ENCODE results near the gene GMFB. TPM values are rescaled to one million over a fixed set of nuclear protein-coding genes. Genes with fewer than 3 reads are reported as not detected.

GMFB gene
- total and polyA plus RNA-seq, 10 of the 15 experiments (the other 5 are each of a cell fraction or from before 2014, with no cell fraction given): 29.3 to 71.0 (median 50.8) TPM

GRCh38 chr14:54440476-54440872 lies 48.3 kb downstream of the GMFB start:
- WGBS (ENCODE audit: insufficient coverage, insufficient replicate concordance, low lambda C conversion rate, missing lambda C conversion rate): under 1% methylated on average over 5 of the region's 5 CpGs
- no peak for FAIRE-seq
- BruUV-seq (replicated peaks): no TSS peak

GRCh38 chr14:54440037-54440436 lies 48.7 kb downstream of the GMFB start:
- 72% methylated on average over 7 of the region's 7 CpGs for WGBS (ENCODE audit: insufficient coverage, insufficient replicate concordance, low lambda C conversion rate, missing lambda C conversion rate)
- BruUV-seq (replicated peaks): TSS peak; percentile 57
- no peaks in the 10 kb centered on the region for H3K36me3 ChIP-seq (ENCODE audit: control insufficient read depth in 2 of 2, insufficient read depth in 2 of 2, low read length in 1 of 2)
- ChIA-PET RAD21 (ENCODE audit: unreplicated experiment) (interaction anchor here (1.4 to 1.5 kb wide), 2 partner anchors 43 to 48 kb away, joined by 4 to 7 read pairs; partner anchors contain the start of genes CDKN3 and GMFB), POLR2A (interaction anchor here (1.0 kb wide), 1 partner anchor 43 kb away, joined by 8 read pairs; the partner anchor contains the start of gene CDKN3), SMC1A (ENCODE audit: uncharacterized antibody, unreplicated experiment) (interaction anchor here (1.9 kb wide), 1 partner anchor 44 kb away, joined by 4 read pairs; no protein-coding TSS in a partner anchor), CTCF (interaction anchor here (1.1 to 1.9 kb wide), 4 partner anchors 10 to 49 kb away, joined by 3 to 8 read pairs (median 4); partner anchors contain the start of genes CDKN3 and GMFB)
- H4K20me1 ChIP-seq (ENCODE audit: control insufficient read depth, insufficient read depth): no peaks in the 10 kb centered on the region
- no peaks in the 10 kb centered on the region for H3K27me3 ChIP-seq (replicated peaks in 1 of 2; ENCODE audit: control insufficient read depth in 2 of 2, insufficient read depth in 2 of 2, low read length in 1 of 2)
- peaks cover 10% of the 10 kb centered on the region for H3K4me1 ChIP-seq (ENCODE audit: control insufficient read depth, insufficient read depth, low read length)
- H3K9me3 ChIP-seq (replicated peaks; ENCODE audit: control insufficient read depth, insufficient read depth, low read length): no peaks in the 10 kb centered on the region; the same call in 2 of the 3 replicates
- no peak for FAIRE-seq
- peak overlapping the region; percentile 85 for H3K27ac ChIP-seq (ENCODE audit: control insufficient read depth, insufficient read depth)
- no peak for ATAC-seq
- DNase-seq (ENCODE audit: low read depth, low spot score): no peak
- TF ChIP-seq SIX5 (IDR thresholded peaks at IDR 0.05; ENCODE audit: low read depth, low read length, severe bottlenecking) (no peak), ZZZ3 (IDR thresholded peaks at IDR 0.05; ENCODE audit: control insufficient read depth, insufficient read length, low read depth) (no peak), PAX5 (IDR thresholded peaks at IDR 0.05; ENCODE audit: borderline replicate concordance, low read depth, low read length) (no peak)
- H3K79me2 ChIP-seq (ENCODE audit: control insufficient read depth, insufficient read depth, low read length): peaks cover 60% of the 10 kb centered on the region
- intact Hi-C loops (cut with micrococcal nuclease; ENCODE audit: unreplicated experiment) (loop anchor here (2.0 kb wide), 1 partner anchor 49 kb away; the partner anchor contains the start of gene GMFB), in situ Hi-C loops (cut with MboI) (no loop called here)
- H3K4me3 ChIP-seq: peak overlapping the region; percentile 72
- H3K9ac ChIP-seq (ENCODE audit: control insufficient read depth, insufficient read depth, low read length): peak overlapping the region; percentile 83
- H3K4me2 ChIP-seq (ENCODE audit: control insufficient read depth, insufficient read depth): peak overlapping the region; percentile 86
- H2AFZ ChIP-seq (ENCODE audit: control insufficient read depth, low read depth, low read length): no peak overlapping the region

More at GRCh38 chr14:54440476-54440872, 48.3 kb downstream of the GMFB start:
- CTCF ChIA-PET: interaction anchor here (0.9 to 1.9 kb wide), 6 partner anchors 10 to 48 kb away, joined by 3 to 8 read pairs (median 4); partner anchors contain the start of genes CDKN3 and GMFB
- POLR2A ChIA-PET: interaction anchor here (1.0 kb wide), 1 partner anchor 43 kb away, joined by 8 read pairs; the partner anchor contains the start of gene CDKN3
- no peaks in the 10 kb centered on the region; the same call in 2 of the 3 replicates for H3K9me3 ChIP-seq (replicated peaks; ENCODE audit: control insufficient read depth, insufficient read depth, low read length)
- peak overlapping the region; percentile 83; the same call in 1 of the 2 replicates for H2AFZ ChIP-seq (ENCODE audit: control insufficient read depth, low read depth, low read length)
- H3K79me2 ChIP-seq (ENCODE audit: control insufficient read depth, insufficient read depth, low read length): peaks cover 55% of the 10 kb centered on the region
- TF ChIP-seq PML (IDR thresholded peaks at IDR 0.05; ENCODE audit: low read length) (no peak), NR2F1 (conservative IDR thresholded peaks at IDR 0.05) (no peak), SMC3 (IDR thresholded peaks at IDR 0.05; ENCODE audit: borderline replicate concordance, low read length) (no peak), CHD2 (IDR thresholded peaks at IDR 0.05; ENCODE audit: borderline replicate concordance, low read depth, low read length) (no peak), PAX5 (IDR thresholded peaks at IDR 0.05; ENCODE audit: borderline replicate concordance, low read depth, low read length) (no peak), HDAC6 (IDR thresholded peaks at IDR 0.05; ENCODE audit: unreplicated experiment) (no peak), EGR1 (IDR thresholded peaks at IDR 0.05; ENCODE audit: borderline replicate concordance in 1 of 2, low read depth in 2 of 2, low read length in 2 of 2) (no peak), ZNF622 (IDR thresholded peaks at IDR 0.05) (no peak), TCF3 (IDR thresholded peaks at IDR 0.05; ENCODE audit: borderline replicate concordance, insufficient read depth, low read depth, low read length) (no peak), CBX3 (IDR thresholded peaks at IDR 0.05; ENCODE audit: borderline replicate concordance, low read depth) (no peak), RELA (IDR thresholded peaks at IDR 0.05; ENCODE audit: borderline replicate concordance, partially characterized antibody) (no peak), STAT3 (IDR thresholded peaks at IDR 0.05; ENCODE audit: low read depth, low read length) (no peak), ZZZ3 (IDR thresholded peaks at IDR 0.05; ENCODE audit: control insufficient read depth, insufficient read length, low read depth) (no peak), TCF7 (IDR thresholded peaks at IDR 0.05; ENCODE audit: borderline replicate concordance) (no peak), FOXK2 (IDR thresholded peaks at IDR 0.05) (no peak)
- H3K27ac ChIP-seq (ENCODE audit: control insufficient read depth, insufficient read depth): peak overlapping the region; percentile 85
- in situ Hi-C loops (cut with MboI) (no loop called here), intact Hi-C loops (cut with micrococcal nuclease; ENCODE audit: unreplicated experiment) (loop anchor here (2.0 kb wide), 1 partner anchor 48 kb away; the partner anchor contains the start of gene GMFB)
- no peaks in the 10 kb centered on the region for H3K27me3 ChIP-seq (replicated peaks in 1 of 2; ENCODE audit: control insufficient read depth in 2 of 2, insufficient read depth in 2 of 2, low read length in 1 of 2)
- RAD21 ChIA-PET (ENCODE audit: unreplicated experiment): interaction anchor here (1.4 to 1.5 kb wide), 2 partner anchors 43 to 48 kb away, joined by 4 to 7 read pairs; partner anchors contain the start of genes CDKN3 and GMFB
- SMC1A ChIA-PET (ENCODE audit: uncharacterized antibody, unreplicated experiment): no interaction called here
- H3K4me1 ChIP-seq (ENCODE audit: control insufficient read depth, insufficient read depth, low read length): peaks cover 9% of the 10 kb centered on the region
- H3K36me3 ChIP-seq (ENCODE audit: control insufficient read depth in 2 of 2, insufficient read depth in 2 of 2, low read length in 1 of 2): no peaks in the 10 kb centered on the region
- peak overlapping the region; percentile 72 for H3K4me3 ChIP-seq
- ATAC-seq (no peak), DNase-seq (ENCODE audit: low read depth, low spot score) (no peak)
- H3K4me2 ChIP-seq (ENCODE audit: control insufficient read depth, insufficient read depth): peak overlapping the region; percentile 86
- H3K9ac ChIP-seq (ENCODE audit: control insufficient read depth, insufficient read depth, low read length): peak overlapping the region; percentile 83
- no peaks in the 10 kb centered on the region for H4K20me1 ChIP-seq (ENCODE audit: control insufficient read depth, insufficient read depth)
